ENCODE data around the gene CD200.
A peak's percentile ranks its signal among the peaks of the same experiment; 100 is the strongest.
"Not testable (repeated sequence)": the region's sequence is repeated elsewhere in the genome, so short reads cannot be mapped to it uniquely, and the experiment has no call there.

Gene CD200

GRCh38 chr3:112376241-112376911 lies 43.4 kb downstream of the CD200 start:
- Histone ChIP-seq H3K36me3 (no peaks in the 10 kb centered on the region), H3K4me2 (peak overlapping the region; percentile 28 to 62 (median 47); a peak in 19 of 22 replicates), H3K4me3 (no peak overlapping the region), H3K4me1 (peaks cover 37 to 64% (median 59%) of the 10 kb centered on the region in 10 experiments), H3K27ac (peak overlapping the region in 9 of 11 experiments; percentile 4 to 77 (median 55); a peak in 13 of 22 replicates), H3K27me3 (no peaks in the 10 kb centered on the region), H4K20me1 (no peaks in the 10 kb centered on the region), H3K9ac (no peak overlapping the region), H3K9me3 (replicated peaks in 1 of 11) (peaks cover 0 to 19% (median 3%) of the 10 kb centered on the region in 11 experiments; a peak in 8 of 22 replicates)
- TF ChIP-seq Cebpa-rat (IDR thresholded peaks at IDR 0.05), result no peak

GRCh38 chr3:112376992-112377391 lies 44.0 kb downstream of the CD200 start:
- Histone ChIP-seq H3K9me3 (replicated peaks in 1 of 11) (peaks cover 0 to 23% (median 9%) of the 10 kb centered on the region in 11 experiments; a peak in 14 of 22 replicates), H3K27ac (peak overlapping the region in 9 of 11 experiments; percentile 21 to 77 (median 59); a peak in 10 of 22 replicates), H3K9ac (no peak overlapping the region), H4K20me1 (no peaks in the 10 kb centered on the region), H3K27me3 (no peaks in the 10 kb centered on the region), H3K4me1 (peaks cover 37 to 64% (median 59%) of the 10 kb centered on the region in 10 experiments), H3K36me3 (no peaks in the 10 kb centered on the region), H3K4me2 (peak overlapping the region; percentile 28 to 62 (median 48); a peak in 16 of 22 replicates), H3K4me3 (no peak overlapping the region)
- TF ChIP-seq Cebpa-rat (IDR thresholded peaks at IDR 0.05), result no peak; a peak in 1 of 22 replicates

GRCh38 chr3:112377568-112378071 lies 44.7 kb downstream of the CD200 start:
- H3K9me3 ChIP-seq (replicated peaks in 1 of 11), result peaks cover 0 to 29% (median 14%) of the 10 kb centered on the region in 11 experiments; a peak in 14 of 22 replicates
- H3K4me2 ChIP-seq, result peak overlapping the region; percentile 17 to 62 (median 51); a peak in 20 of 22 replicates
- TF ChIP-seq Cebpa-rat (IDR thresholded peaks at IDR 0.05), result no peak
- peak overlapping the region in 7 of 11 experiments; percentile 19 to 77 (median 42); a peak in 11 of 22 replicates for H3K27ac ChIP-seq
- no peaks in the 10 kb centered on the region for H3K27me3 ChIP-seq
- peaks cover 37 to 64% (median 58%) of the 10 kb centered on the region in 10 experiments for H3K4me1 ChIP-seq
- H4K20me1 ChIP-seq, result no peaks in the 10 kb centered on the region
- H3K4me3 ChIP-seq, result no peak overlapping the region
- no peaks in the 10 kb centered on the region for H3K36me3 ChIP-seq
- H3K9ac ChIP-seq, result no peak overlapping the region

- H3K9ac ChIP-seq, result peak overlapping the region in 2 of 11 experiments; percentile 23 to 31; a peak in 2 of 22 replicates
- peaks cover 0 to 29% (median 15%) of the 10 kb centered on the region in 11 experiments; a peak in 14 of 22 replicates for H3K9me3 ChIP-seq (replicated peaks in 1 of 11)
- peak overlapping the region in 8 of 11 experiments; percentile 19 to 77 (median 53); a peak in 14 of 22 replicates for H3K27ac ChIP-seq
- not testable (repeated sequence) for H3K27me3 ChIP-seq, H4K20me1 ChIP-seq, H3K4me3 ChIP-seq, H3K36me3 ChIP-seq
- H3K4me1 ChIP-seq, result peaks cover 37 to 62% (median 54%) of the 10 kb centered on the region in 10 experiments
- H3K4me2 ChIP-seq, result peak overlapping the region; percentile 28 to 62 (median 53)
Measured at GRCh38 chr3:112378347-112378746, 45.4 kb downstream of the CD200 start.

- Histone ChIP-seq H3K36me3 (no peaks in the 10 kb centered on the region), H3K4me2 (peak overlapping the region; percentile 28 to 62 (median 53); a peak in 21 of 22 replicates), H4K20me1 (no peaks in the 10 kb centered on the region), H3K4me3 (no peak overlapping the region), H3K9ac (peak overlapping the region in 3 of 11 experiments; percentile 4 to 43 (median 23); a peak in 3 of 22 replicates), H3K27me3 (no peaks in the 10 kb centered on the region), H3K27ac (peak overlapping the region in 9 of 11 experiments; percentile 19 to 77 (median 52); a peak in 13 of 22 replicates), H3K4me1 (peaks cover 37 to 55% (median 46%) of the 10 kb centered on the region in 10 experiments), H3K9me3 (replicated peaks in 1 of 11) (peaks cover 0 to 29% (median 15%) of the 10 kb centered on the region in 11 experiments; a peak in 14 of 22 replicates)
- peak in 4 of 11 experiments; percentile 26 to 45 (median 34); a peak in 3 of 22 replicates for TF ChIP-seq Cebpa-rat (IDR thresholded peaks at IDR 0.05)
Measured at GRCh38 chr3:112379020-112379690, 46.2 kb downstream of the CD200 start.

- Histone ChIP-seq H3K27me3 (no peaks in the 10 kb centered on the region), H3K9me3 (replicated peaks in 1 of 11) (peaks cover 0 to 24% (median 14%) of the 10 kb centered on the region in 11 experiments; a peak in 13 of 22 replicates), H3K4me2 (peak overlapping the region in 4 of 11 experiments; percentile 2 to 10 (median 4); a peak in 2 of 22 replicates), H3K9ac (no peak overlapping the region), H3K4me1 (peaks cover 27 to 51% (median 35%) of the 10 kb centered on the region in 10 experiments), H3K27ac (no peak overlapping the region), H4K20me1 (no peaks in the 10 kb centered on the region), H3K36me3 (no peaks in the 10 kb centered on the region), H3K4me3 (no peak overlapping the region)
- TF ChIP-seq Cebpa-rat (IDR thresholded peaks at IDR 0.05), result no peak
Measured at GRCh38 chr3:112381673-112382542, 49.0 kb downstream of the CD200 start.

GRCh38 chr3:112382543-112383160 lies 49.7 kb downstream of the CD200 start:
- Histone ChIP-seq H3K4me1 (peaks cover 19 to 43% (median 28%) of the 10 kb centered on the region in 10 experiments), H3K9ac (no peak overlapping the region), H3K9me3 (replicated peaks in 1 of 11) (peaks cover 0 to 24% (median 14%) of the 10 kb centered on the region in 11 experiments; a peak in 13 of 22 replicates), H3K27me3 (no peaks in the 10 kb centered on the region), H3K4me3 (no peak overlapping the region), H3K36me3 (no peaks in the 10 kb centered on the region), H4K20me1 (no peaks in the 10 kb centered on the region), H3K4me2 (peak overlapping the region in 6 of 11 experiments; percentile 2 to 31 (median 4); a peak in 4 of 22 replicates), H3K27ac (no peak overlapping the region)
- TF ChIP-seq Cebpa-rat (IDR thresholded peaks at IDR 0.05), result no peak

- Histone ChIP-seq H3K9me3 (replicated peaks in 1 of 11) (peaks cover 0 to 18% (median 14%) of the 10 kb centered on the region in 11 experiments; a peak in 12 of 22 replicates), H3K4me2 (no peak overlapping the region)
- TF ChIP-seq Cebpa-rat (IDR thresholded peaks at IDR 0.05), result no peak
Measured at GRCh38 chr3:112384769-112385168, 51.8 kb downstream of the CD200 start.

More at GRCh38 chr3:112384769-112385168, 51.8 kb downstream of the CD200 start:
- Histone ChIP-seq H3K4me1 (peaks cover 0 to 30% (median 11%) of the 10 kb centered on the region in 10 experiments; a peak in 16 of 20 replicates), H3K27ac (no peak overlapping the region), H3K36me3 (no peaks in the 10 kb centered on the region), H4K20me1 (no peaks in the 10 kb centered on the region), H3K9ac (no peak overlapping the region), H3K4me3 (no peak overlapping the region), H3K27me3 (no peaks in the 10 kb centered on the region)
